ENCODE measurements around the gene FILIP1L. TPM values are rescaled to one million over a fixed set of nuclear protein-coding genes. Genes with fewer than 3 reads are reported as not detected.

FILIP1L gene
- total RNA-seq, 1 experiment from 2014 or later, result 0.07 TPM

DNA sequence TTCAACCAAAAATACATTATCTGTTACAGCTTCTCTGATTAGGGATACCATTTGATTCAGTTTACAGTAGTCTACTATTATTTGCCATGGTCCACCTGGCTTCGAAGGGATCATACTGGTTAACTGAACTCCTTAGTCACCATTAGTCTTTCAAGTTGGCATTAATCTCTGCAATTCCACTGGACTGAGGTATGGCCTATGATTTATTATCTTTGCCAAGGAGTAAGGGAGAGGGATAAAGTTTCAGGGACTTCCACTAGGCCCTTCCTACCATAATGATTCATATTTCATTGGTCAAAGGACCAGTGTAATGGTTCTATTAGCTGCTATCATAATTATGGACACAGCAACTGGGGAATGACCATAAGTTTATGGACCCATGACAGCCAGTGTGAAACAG lies 303.9 kb downstream of the FILIP1L start:
- no peak overlapping the region for H4K91ac ChIP-seq (ENCODE audit: insufficient read length, low read depth, low read length)
- no peak overlapping the region for H4K8ac ChIP-seq (replicated peaks; ENCODE audit: insufficient read length, low read depth, low read length)
- TF ChIP-seq, protein P1, sequence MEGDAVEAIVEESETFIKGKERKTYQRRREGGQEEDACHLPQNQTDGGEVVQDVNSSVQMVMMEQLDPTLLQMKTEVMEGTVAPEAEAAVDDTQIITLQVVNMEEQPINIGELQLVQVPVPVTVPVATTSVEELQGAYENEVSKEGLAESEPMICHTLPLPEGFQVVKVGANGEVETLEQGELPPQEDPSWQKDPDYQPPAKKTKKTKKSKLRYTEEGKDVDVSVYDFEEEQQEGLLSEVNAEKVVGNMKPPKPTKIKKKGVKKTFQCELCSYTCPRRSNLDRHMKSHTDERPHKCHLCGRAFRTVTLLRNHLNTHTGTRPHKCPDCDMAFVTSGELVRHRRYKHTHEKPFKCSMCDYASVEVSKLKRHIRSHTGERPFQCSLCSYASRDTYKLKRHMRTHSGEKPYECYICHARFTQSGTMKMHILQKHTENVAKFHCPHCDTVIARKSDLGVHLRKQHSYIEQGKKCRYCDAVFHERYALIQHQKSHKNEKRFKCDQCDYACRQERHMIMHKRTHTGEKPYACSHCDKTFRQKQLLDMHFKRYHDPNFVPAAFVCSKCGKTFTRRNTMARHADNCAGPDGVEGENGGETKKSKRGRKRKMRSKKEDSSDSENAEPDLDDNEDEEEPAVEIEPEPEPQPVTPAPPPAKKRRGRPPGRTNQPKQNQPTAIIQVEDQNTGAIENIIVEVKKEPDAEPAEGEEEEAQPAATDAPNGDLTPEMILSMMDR (conservative IDR thresholded peaks at IDR 0.05), result no peak
- no peak overlapping the region for H4K5ac ChIP-seq (ENCODE audit: insufficient read length, low read depth, low read length)
- no peak overlapping the region for H2AFZ ChIP-seq (ENCODE audit: low read length)
- H3K18ac ChIP-seq (ENCODE audit: insufficient read length, low read depth, low read length), result no peak overlapping the region
- no peak for DNase-seq
- no peak overlapping the region for H3K27ac ChIP-seq (ENCODE audit: insufficient read length, low read depth, low read length)
- H3K27me3 ChIP-seq (ENCODE audit: insufficient read depth, low read length), result no peaks in the 10 kb centered on the region
- H3K23me2 ChIP-seq (ENCODE audit: insufficient read length, low read depth, low read length, poor library complexity, severe bottlenecking), result no peaks in the 10 kb centered on the region
- H3K9me3 Mint-ChIP-seq, result peaks cover 9 to 16% of the 10 kb centered on the region in 2 experiments
- no peak overlapping the region for H3K14ac ChIP-seq (ENCODE audit: insufficient read depth, low read length)
- no CpG with 5 or more reads among the region's 1 CpG for WGBS (ENCODE audit: extremely low coverage, insufficient read length, low lambda C conversion rate)
- H4K20me1 ChIP-seq (ENCODE audit: control insufficient read depth, insufficient read depth, insufficient read length), result no peaks in the 10 kb centered on the region
- H2BK15ac ChIP-seq (ENCODE audit: low read depth, low read length), result no peak overlapping the region
- H2BK20ac ChIP-seq (ENCODE audit: low read depth, low read length, poor library complexity, severe bottlenecking), result no peak overlapping the region
- no peak overlapping the region for H3K27ac Mint-ChIP-seq
- 0 out of 4 replicates have a peak, but pooled peaks cover 0 to 2% of the 10 kb centered on the region in 2 experiments for H3K4me1 Mint-ChIP-seq
- H3K4me2 ChIP-seq (ENCODE audit: insufficient read depth, insufficient read length, low read length), result no peak overlapping the region
- H2AK5ac ChIP-seq (ENCODE audit: insufficient read length, low read length), result no peak overlapping the region
- H3K56ac ChIP-seq (ENCODE audit: insufficient read length, low read depth, low read length), result no peak overlapping the region
- H3T11ph ChIP-seq (ENCODE audit: low read length), result no peak overlapping the region
- no peak overlapping the region for H2BK12ac ChIP-seq (ENCODE audit: insufficient read length, low read depth, low read length)
- H3K79me2 ChIP-seq (ENCODE audit: insufficient read depth, low read length), result no peaks in the 10 kb centered on the region
- peaks cover 5% of the 10 kb centered on the region for H3K27me3 Mint-ChIP-seq (ENCODE audit: low read depth)
- no peak overlapping the region for H3K4me3 Mint-ChIP-seq
- peaks cover 6% of the 10 kb centered on the region for H3K9me3 ChIP-seq (ENCODE audit: control insufficient read depth, low read depth, low read length)
- H2BK120ac ChIP-seq (ENCODE audit: low read depth, low read length, poor library complexity, severe bottlenecking), result no peak overlapping the region
- H3K23ac ChIP-seq (ENCODE audit: insufficient read length, low read depth, low read length), result no peak overlapping the region
- no peak overlapping the region for H2BK5ac ChIP-seq (ENCODE audit: insufficient read length, low read length)
- H3K9ac ChIP-seq (ENCODE audit: extremely low read depth, insufficient read length, low read length), result no peak overlapping the region
- no peak overlapping the region for H3K4ac ChIP-seq (ENCODE audit: low read depth, low read length)
- peaks cover 6 to 9% (median 7%) of the 10 kb centered on the region in 3 experiments for H3K36me3 Mint-ChIP-seq (ENCODE audit: insufficient read depth in 1 of 3, low read depth in 3 of 3)
- H3K4me1 ChIP-seq (ENCODE audit: insufficient read depth, low read length), result no peaks in the 10 kb centered on the region
- H3K79me1 ChIP-seq (ENCODE audit: insufficient read depth, low read depth, low read length, poor library complexity, severe bottlenecking), result no peaks in the 10 kb centered on the region
